IMR-90 (cell line): ENCODE measurements around the gene TRHDE. TPM values are rescaled to one million over a fixed set of nuclear protein-coding genes. Genes with fewer than 3 reads are reported as not detected.

Experiments
- ATAC-seq: fragments of 200-7000 bp; cut with Tn5 transposase; 2 replicates; pipeline ENCODE4 v1.9.1; 2020; ENCODE audit warnings: low read depth, mild to moderate bottlenecking, moderate library complexity
- BruUV-seq: library from RNA; stranded (reverse); fragments of 400-500 nt; replicated peaks from 2 replicates; lab custom pipeline; 2021; lab: Mats Ljungman, UMichigan
- CTCF ChIA-PET: fragments of 300-600 bp; formaldehyde crosslinking; extraction: SDS; loops from one replicate; lab custom pipeline; 2021; ENCODE audit warnings: antibody characterized with exemption; lab: Yijun Ruan, JAX
- POLR2A ChIA-PET: fragments of 300-600 bp; sonication (Branson Sonifier 250); formaldehyde crosslinking; loops from one replicate; lab custom pipeline; 2022; ENCODE audit warnings: antibody characterized with exemption; ENCODE audit not compliant: unreplicated experiment; lab: Charles Lee
- DNase-seq: peaks from one replicate; pipeline ENCODE4 v3.0.0; 2013
- H2AFZ ChIP-seq: replicated peaks from 2 replicates; pipeline ENCODE3; 2013; ENCODE audit warnings: low read length, mild to moderate bottlenecking; ENCODE audit not compliant: poor library complexity
- H2AK5ac ChIP-seq: 2 replicates; pipeline ENCODE4 v1.6.1; 2013; ENCODE audit warnings: low read depth, low read length, inconsistent platforms
- H2AK9ac ChIP-seq: replicated peaks from 2 replicates; pipeline ENCODE3; 2013; ENCODE audit warnings: mild to moderate bottlenecking, low read depth, low read length, moderate library complexity; ENCODE audit not compliant: poor library complexity
- H2BK120ac ChIP-seq: 2 replicates; pipeline ENCODE4 v1.6.1; 2013; ENCODE audit warnings: low read depth, low read length, inconsistent platforms
- H2BK15ac ChIP-seq: 3 replicates; pipeline ENCODE4 v1.6.1; 2013; ENCODE audit warnings: low read depth, low read length, inconsistent platforms
- H2BK20ac ChIP-seq: 2 replicates; pipeline ENCODE4 v1.6.1; 2013; ENCODE audit warnings: low read depth, mild to moderate bottlenecking, inconsistent platforms, low read length, moderate library complexity
- H2BK5ac ChIP-seq: 2 replicates; pipeline ENCODE4 v1.6.1; 2013; ENCODE audit warnings: mild to moderate bottlenecking, low read depth, low read length, inconsistent platforms; ENCODE audit not compliant: poor library complexity, severe bottlenecking
- H3K14ac ChIP-seq: replicated peaks from 2 replicates; pipeline ENCODE4 v1.6.1; 2013; ENCODE audit warnings: low read depth, low read length, inconsistent platforms
- H3K18ac ChIP-seq: 2 replicates; pipeline ENCODE4 v1.6.1; 2013; ENCODE audit warnings: low read depth, low read length, control low read depth
- H3K23ac ChIP-seq: 2 replicates; pipeline ENCODE4 v1.6.1; 2013; ENCODE audit warnings: low read depth, low read length, inconsistent platforms
- H3K27ac ChIP-seq: 2 replicates; pipeline ENCODE4 v1.5.1; 2013; ENCODE audit warnings: mild to moderate bottlenecking, control low read depth, low read length; ENCODE audit not compliant: insufficient read depth
- H3K27me3 ChIP-seq: 2 replicates; pipeline ENCODE4 v1.6.1; 2013; ENCODE audit warnings: low read length; ENCODE audit not compliant: control insufficient read depth, insufficient read depth
- H3K36me3 ChIP-seq: 2 replicates; pipeline ENCODE4 v1.6.1; 2013; ENCODE audit warnings: low read length, mixed read lengths; ENCODE audit not compliant: control insufficient read depth, insufficient read depth
- H3K4ac ChIP-seq: 2 replicates; pipeline ENCODE4 v1.6.1; 2013; ENCODE audit warnings: low read depth, low read length, inconsistent platforms
- H3K4me1 ChIP-seq: 2 replicates; pipeline ENCODE4 v1.6.1; 2013; ENCODE audit warnings: low read length, mixed read lengths; ENCODE audit not compliant: control insufficient read depth, insufficient read depth
- H3K4me2 ChIP-seq: 2 replicates; pipeline ENCODE4 v1.6.1; 2013; ENCODE audit warnings: low read depth, mild to moderate bottlenecking, control low read depth, low read length, moderate library complexity
- H3K4me3 ChIP-seq: 2 replicates; pipeline ENCODE4 v1.5.1; 2013; ENCODE audit warnings: low read depth, mild to moderate bottlenecking, control low read depth, low read length, moderate library complexity; ENCODE audit not compliant: insufficient read depth
- H3K56ac ChIP-seq: 2 replicates; pipeline ENCODE4 v1.6.1; 2013; ENCODE audit warnings: low read length, inconsistent platforms; ENCODE audit not compliant: insufficient read depth; ENCODE audit errors: extremely low read depth
- H3K79me1 ChIP-seq, 2 experiments: 2 replicates each; pipeline ENCODE4 v1.6.1; 2013; ENCODE audit warnings: low read length in 2 of 2, inconsistent platforms in 1 of 2, low read depth in 1 of 2
- H3K9ac ChIP-seq: 2 replicates; pipeline ENCODE4 v1.6.1; 2013; ENCODE audit warnings: low read depth, low read length, control low read depth
- H3K9me1 ChIP-seq: 2 replicates; pipeline ENCODE4 v1.6.1; 2013; ENCODE audit warnings: low read length, inconsistent platforms; ENCODE audit not compliant: insufficient read depth
- H3K9me3 ChIP-seq: 2 replicates; pipeline ENCODE4 v1.6.1; 2013; ENCODE audit warnings: low read length; ENCODE audit not compliant: control insufficient read depth, insufficient read depth
- H4K20me1 ChIP-seq: 2 replicates; pipeline ENCODE4 v1.6.1; 2013; ENCODE audit warnings: low read length, inconsistent platforms; ENCODE audit not compliant: insufficient read depth
- H4K5ac ChIP-seq: 2 replicates; pipeline ENCODE4 v1.6.1; 2013; ENCODE audit warnings: mild to moderate bottlenecking, low read depth, low read length, control low read depth
- H4K8ac ChIP-seq, 2 experiments: 2 replicates each; pipeline ENCODE4 v1.6.1; 2013; ENCODE audit warnings: low read depth in 2 of 2, low read length in 2 of 2, control low read depth in 1 of 2, inconsistent platforms in 1 of 2
- H4K91ac ChIP-seq: 2 replicates; pipeline ENCODE4 v1.6.1; 2013; ENCODE audit warnings: low read depth, low read length, inconsistent platforms; ENCODE audit not compliant: insufficient read depth
- BHLHE40 ChIP-seq: fragments of 150-350 bp; IDR thresholded peaks from 2 replicates; pipeline ENCODE4 v1.6.1; 2016; ENCODE audit warnings: mild to moderate bottlenecking, low read depth, low read length
- MAFK ChIP-seq: IDR thresholded peaks from 2 replicates; pipeline ENCODE4 v1.6.1; 2012; ENCODE audit warnings: low read depth, low read length, improper control_type of control experiment
- MAZ ChIP-seq: IDR thresholded peaks from 2 replicates; pipeline ENCODE4 v1.6.1; 2012; ENCODE audit warnings: low read depth, mild to moderate bottlenecking, low read length, improper control_type of control experiment, moderate library complexity, borderline replicate concordance
- WGBS, 2 experiments: methylation state at CpG; one replicate each; pipeline versions ENCODE4 v1.1.5 to v1.1.7; 2013; ENCODE audit warnings: missing lambda C conversion rate in 2 of 2; ENCODE audit not compliant: insufficient read length in 1 of 2; ENCODE audit errors: extremely low coverage in 2 of 2; 5-methylcytosine and 5-hydroxymethylcytosine counted together
- dilution Hi-C: fragments of 300-500 bp; cut with HindIII; formaldehyde crosslinking; loops from one replicate; pipeline ENCODE4 v1.14.3; 2018; ENCODE audit warnings: low sequenced_read_pairs; ENCODE audit not compliant: unreplicated experiment
- in situ Hi-C: fragments of 300-500 bp; cut with MboI; formaldehyde crosslinking; loops from 3 replicates; pipeline ENCODE4 v1.14.3; 2019; ENCODE audit warnings: low sequenced_read_pairs, inconsistent platforms, mixed read lengths
- intact Hi-C: fragments of 100-400 bp; cut with micrococcal nuclease; formaldehyde crosslinking; loops from 2 replicates; pipeline ENCODE4 v1.10.0; 2022
- polyA plus RNA-seq, 3 experiments: library from polyadenylated mRNA; depleted of rRNA; stranded (reverse); fragments of >200 nt; gene quantifications; 2 replicates each; pipeline ENCODE4 v1.2.3, GENCODE V29; 2012; ENCODE audit warnings: low replicate concordance in 1 of 3
- total RNA-seq: library from RNA; depleted of rRNA; stranded (reverse); fragments of >200 nt; gene quantifications from 2 replicates; pipeline ENCODE4 v1.2.3, GENCODE V29; 2012

Gene TRHDE
- total and polyA plus RNA-seq, 2 of the 4 experiments (the other 2 are of a cell fraction) = 33.7 to 65.1 TPM

DNA sequence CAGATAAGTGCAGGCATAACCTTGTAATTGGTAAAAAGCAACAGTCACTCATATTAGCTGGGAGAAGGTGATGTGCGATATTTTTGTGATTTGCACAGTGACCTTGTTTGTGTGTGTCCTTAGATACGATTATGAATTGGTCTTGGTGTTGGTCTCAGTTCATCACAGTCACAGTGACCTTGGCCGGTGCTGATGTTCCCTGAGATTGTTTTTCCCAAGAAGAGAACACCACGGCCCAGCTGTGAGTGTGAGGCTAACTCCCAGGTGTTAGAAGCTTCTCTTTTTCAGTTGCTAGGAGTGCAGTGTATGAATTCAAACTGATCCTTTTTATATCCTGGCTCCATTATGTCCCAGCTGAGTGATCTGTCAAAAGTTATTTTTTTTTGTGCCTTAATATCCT lies 46.2 kb downstream of the TRHDE start:
- Histone ChIP-seq H3K9me3 (no peaks in the 10 kb centered on the region), H3K4me2 (no peak overlapping the region), H3K18ac (no peak overlapping the region), H2BK15ac (no peak overlapping the region), H2AFZ (no peak overlapping the region), H3K4me3 (no peak overlapping the region), H3K36me3 (no peaks in the 10 kb centered on the region), H3K27me3 (no peaks in the 10 kb centered on the region), H4K20me1 (no peaks in the 10 kb centered on the region), H3K4me1 (peaks cover 5% of the 10 kb centered on the region; the same call in 1 of the 2 replicates), H3K23ac (no peak overlapping the region), H3K56ac (no peak overlapping the region), H3K4ac (peak overlapping the region; percentile 47; the same call in 1 of the 2 replicates), H3K9ac (no peak overlapping the region), H2BK20ac (no peak overlapping the region), H2AK5ac (no peak overlapping the region), H2BK120ac (no peak overlapping the region), H3K27ac (no peak overlapping the region), H2AK9ac (no peak overlapping the region), H4K91ac (no peak overlapping the region), H3K14ac (peak overlapping the region; percentile 53; the same call in 1 of the 2 replicates), H3K79me1 (peaks cover 25 to 56% of the 10 kb centered on the region in 2 experiments), H3K9me1 (peaks cover 7% of the 10 kb centered on the region; the same call in 1 of the 2 replicates), H4K8ac (no peak overlapping the region), H4K5ac (no peak overlapping the region), H2BK5ac (no peak overlapping the region)
- ATAC-seq = no peak
- intact Hi-C loops = no loop called here
- TF ChIP-seq BHLHE40 (no peak), MAZ (no peak), MAFK (no peak)
- in situ Hi-C loops = no loop called here
- POLR2A ChIA-PET = no interaction called here
- 80% methylated on average over 1 of the region's 4 CpGs; no CpG with 5 or more reads in 1 of the 2 experiments for WGBS, 2 experiments
- dilution Hi-C loops = no loop called here
- BruUV-seq = no TSS peak
- CTCF ChIA-PET = interaction anchor here (0.6 kb wide), 1 partner anchor 331 kb away, joined by 6 read pairs; no protein-coding TSS in a partner anchor
- DNase-seq = no peak
